ENCODE results near the gene SOCS1. TPM values are rescaled to one million over a fixed set of nuclear protein-coding genes. Genes with fewer than 3 reads are reported as not detected.
"Not testable (repeated sequence)": the region's sequence is repeated elsewhere in the genome, so short reads cannot be mapped to it uniquely, and the experiment has no call there.

Gene SOCS1, protein sequence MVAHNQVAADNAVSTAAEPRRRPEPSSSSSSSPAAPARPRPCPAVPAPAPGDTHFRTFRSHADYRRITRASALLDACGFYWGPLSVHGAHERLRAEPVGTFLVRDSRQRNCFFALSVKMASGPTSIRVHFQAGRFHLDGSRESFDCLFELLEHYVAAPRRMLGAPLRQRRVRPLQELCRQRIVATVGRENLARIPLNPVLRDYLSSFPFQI
- total RNA-seq: 0.91 TPM

DNA sequence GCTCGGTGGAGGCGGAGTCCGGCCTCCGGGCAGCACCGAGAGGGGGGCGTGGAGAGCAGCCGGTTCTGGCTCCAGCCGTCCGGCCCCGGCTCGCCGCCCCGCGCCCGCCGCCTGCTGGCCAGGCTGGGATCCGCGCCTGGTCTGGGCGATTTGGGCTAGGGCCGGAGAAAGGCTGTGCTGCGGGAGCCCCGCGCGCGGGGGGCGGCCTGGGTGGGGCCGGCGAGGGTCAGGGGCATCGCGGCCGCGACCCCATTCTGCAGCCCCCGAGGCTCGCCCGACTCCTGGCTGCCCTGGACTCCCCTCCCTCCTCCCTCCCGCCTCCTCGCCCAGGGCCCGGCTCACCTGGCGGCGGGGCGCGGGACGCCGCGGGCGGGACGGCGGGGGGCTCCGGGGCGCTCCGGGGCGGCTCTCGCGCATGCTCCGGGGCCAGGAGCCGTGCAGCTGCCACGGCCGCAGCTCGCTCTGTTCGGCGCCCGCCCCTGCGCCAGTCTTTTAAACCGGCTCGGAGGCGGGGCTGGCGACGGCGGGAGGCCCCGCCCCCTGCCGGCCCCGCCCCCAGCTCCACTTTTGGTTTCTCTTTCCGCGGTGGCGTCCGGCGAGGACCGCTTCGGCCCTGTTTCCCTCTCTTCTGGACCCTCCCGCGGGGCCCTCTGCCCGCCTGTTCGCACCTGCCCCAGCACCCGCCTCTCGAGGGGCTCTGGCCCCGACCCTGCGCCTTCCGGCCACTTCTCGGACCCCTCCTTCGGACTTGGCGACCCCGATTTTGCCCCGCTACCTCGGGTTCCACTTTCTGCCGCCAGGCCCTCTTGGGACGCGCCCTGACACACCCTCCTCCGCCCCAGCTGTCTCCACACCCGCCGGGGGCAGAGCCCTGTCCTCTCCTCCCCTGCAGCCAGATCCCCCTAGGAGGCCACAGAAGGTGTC, at the start of gene SOCS1:
TSS of gene SOCS1 (minus strand) at position 468 of the 924 bp plus-strand sequence. CDS start 726 bp downstream, outside the sequence.
- peak; percentile 90 for DNase-seq (ENCODE audit: low spot score)
- ATAC-seq: peak; percentile 75

DNA sequence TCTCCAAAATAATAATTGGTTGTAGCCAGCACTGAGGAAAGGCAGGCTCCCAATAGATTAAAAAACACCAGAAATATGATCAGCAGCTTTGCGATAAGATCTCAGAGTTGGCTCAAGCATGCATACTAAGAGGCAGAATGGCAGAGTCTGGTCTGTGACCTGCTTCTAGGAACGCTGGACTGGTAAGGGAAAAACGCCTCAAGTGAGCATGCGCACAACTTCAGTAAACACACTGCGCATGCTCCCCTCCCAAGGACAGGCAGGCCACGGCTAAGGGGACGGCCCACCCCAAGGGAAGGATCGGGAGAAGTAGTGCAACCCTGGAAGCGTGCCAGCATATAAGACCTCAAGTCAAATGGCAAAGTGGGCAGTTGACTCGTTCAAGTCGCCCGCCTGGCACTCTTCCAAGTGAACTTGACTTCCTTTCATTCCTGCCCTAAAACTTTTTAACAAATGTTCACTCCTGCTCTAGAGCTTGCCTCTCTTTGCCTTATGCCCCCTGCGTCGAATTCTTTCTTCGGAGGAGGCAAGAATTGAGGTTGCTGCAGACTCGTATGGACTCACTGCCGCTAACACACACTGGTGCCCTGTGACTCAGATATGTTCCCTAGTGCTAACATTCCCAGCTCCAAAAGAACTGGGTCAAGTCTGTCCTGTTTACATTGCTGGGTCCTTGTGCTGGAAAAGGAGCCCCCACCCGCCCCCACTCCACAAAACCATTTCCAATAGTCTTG, 47.6 kb upstream of the SOCS1 start:
- ATAC-seq: no peak
- no peak for DNase-seq (ENCODE audit: low spot score)

DNA sequence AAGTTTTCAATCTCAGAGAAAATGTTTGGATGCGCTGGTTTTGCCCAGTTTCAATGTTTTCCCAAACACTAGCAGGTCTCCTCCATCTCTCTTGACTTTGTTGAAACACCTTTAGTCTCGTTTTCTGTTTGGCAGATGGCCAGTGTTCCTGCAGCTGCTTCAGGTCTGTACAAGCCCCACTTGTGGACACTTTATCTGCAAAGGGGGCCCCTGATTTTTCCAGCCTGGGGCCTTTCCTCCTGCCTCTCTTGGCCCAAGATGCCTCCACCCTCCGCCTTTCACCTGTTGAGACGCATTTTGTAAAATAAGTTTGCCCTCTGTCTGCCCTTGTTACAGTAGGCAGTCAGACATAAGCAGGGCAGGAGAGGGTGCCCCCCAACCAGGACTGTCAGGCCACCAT, 47.0 kb upstream of the SOCS1 start:
- DNase-seq (ENCODE audit: low spot score) (no peak), ATAC-seq (no peak)

DNA sequence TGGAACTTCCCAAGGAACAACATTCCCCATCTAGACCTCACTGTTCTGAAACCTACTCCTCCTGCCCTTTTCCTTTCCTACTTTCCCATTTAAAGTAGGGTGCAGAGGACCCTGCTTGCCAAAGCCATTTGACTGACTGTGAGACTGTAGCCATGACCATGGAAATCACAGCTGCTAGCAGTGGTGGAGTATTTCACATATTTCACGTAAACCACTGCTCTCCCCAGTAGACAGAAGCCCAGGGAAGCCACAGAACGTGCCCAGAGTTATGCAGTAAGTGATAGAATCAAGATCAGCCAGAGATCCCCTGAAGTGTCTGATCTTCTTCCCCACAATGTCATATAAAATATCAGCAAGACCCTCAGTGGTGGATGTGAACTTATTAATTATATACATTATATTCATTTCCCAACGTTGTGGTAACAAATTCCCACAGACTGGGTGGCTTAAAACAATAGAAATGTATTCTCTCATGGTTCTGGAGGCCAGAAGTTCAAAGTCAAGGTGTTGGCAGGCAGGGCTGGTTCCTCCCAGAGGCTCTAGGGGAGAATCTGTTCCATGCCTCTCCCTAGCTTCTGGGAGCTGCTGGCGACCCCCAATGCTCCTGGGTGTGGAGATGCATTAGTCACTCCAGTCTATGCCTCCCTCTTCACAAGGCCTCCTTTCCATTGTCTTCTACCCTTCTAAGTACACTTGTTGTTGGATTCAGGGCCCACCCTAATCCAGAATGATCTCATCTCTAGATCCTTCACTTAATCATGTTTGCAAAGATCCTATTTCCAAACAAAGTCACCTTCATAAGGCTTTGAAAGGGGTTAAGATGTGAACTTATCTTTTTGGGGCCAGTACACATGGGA, 45.9 kb upstream of the SOCS1 start:
- ATAC-seq: no peak
- no peak for DNase-seq (ENCODE audit: low spot score)

DNA sequence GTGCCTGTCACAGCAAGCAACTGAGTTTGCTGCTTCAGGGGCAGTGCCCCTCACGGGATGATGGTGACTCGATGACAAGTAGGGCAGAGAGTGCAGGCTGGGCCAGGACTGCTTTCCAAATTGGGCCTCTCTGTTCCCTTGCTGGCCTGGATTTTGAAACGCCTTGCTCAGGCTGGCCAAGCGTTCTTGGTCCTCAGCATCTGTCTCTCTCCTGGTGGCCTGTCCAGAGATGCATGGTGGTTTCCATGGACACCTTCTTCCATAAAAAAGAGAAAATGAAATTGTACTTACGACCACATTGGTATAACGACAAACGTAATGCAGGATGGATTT, 44.5 kb upstream of the SOCS1 start:
- DNase-seq (ENCODE audit: low spot score): no peak

DNA sequence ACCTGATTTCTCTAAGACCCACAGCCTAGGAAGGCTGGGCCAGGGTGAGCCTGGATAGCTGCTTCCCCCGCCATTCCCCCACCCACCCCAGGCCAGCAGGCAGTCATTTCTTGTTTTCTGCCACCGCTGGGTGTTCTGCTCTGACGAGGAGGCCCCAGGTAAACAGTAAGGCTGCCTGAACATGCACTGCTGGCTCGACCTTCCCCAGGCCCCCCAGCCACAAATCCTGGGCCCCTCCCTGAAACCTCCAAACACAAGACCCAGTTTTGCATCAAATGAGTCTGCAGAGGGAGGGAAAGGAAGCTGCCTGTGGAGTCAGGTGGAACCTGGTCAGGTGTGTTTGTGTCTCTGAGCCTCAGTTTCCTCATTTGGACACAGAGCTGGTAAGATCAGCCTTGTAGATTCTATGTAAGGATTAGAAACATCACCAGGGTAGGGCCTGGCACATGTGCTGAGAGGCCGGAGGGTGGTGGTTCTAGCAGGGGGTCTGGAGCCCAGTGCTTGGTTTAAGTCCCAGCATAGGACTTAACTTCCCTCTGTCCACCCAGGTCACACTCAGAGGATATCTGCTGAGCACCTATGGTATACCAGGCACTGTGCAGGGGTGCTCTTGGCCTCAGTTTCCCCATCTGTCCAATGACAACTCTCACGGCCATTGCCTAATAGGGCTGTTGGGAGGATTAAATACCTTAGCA, 44.0 kb upstream of the SOCS1 start:
- ATAC-seq (no peak), DNase-seq (ENCODE audit: low spot score) (no peak)

More for the DNA sequence above, 44.5 kb upstream of the SOCS1 start:
- ATAC-seq: no peak

DNA sequence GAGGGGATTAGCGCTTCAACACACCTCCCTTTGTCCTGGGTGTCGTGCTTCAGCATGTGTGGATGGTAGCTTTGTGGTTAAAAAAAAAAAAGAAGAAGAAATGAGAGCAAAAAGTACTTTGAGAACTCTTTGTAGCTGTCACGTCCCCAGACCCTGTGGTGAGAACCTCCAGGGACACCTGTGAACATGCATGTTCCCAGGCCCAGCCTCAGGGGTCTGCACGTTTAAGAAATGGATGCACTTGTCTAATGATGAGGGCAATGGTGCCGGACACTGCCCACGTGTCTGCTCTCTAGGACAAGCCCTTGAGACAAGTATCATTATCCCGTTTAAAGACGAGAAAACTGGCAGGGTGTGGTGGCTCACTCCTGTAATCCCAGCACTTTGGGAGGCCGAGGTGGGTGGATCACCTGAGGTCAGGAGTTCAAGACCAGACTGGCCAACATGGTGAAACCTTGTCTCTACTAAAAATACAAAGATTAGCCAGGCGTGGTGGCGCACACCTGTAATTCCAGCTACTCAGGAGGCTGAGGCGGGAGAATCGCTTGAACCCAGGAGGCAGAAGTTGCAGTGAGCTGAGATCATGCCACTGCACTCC, 43.0 kb upstream of the SOCS1 start:
- not testable (repeated sequence) for DNase-seq (ENCODE audit: low spot score)

GRCh38 chr16:11298143-11298900, 42.3 kb upstream of the SOCS1 start:
- DNase-seq (ENCODE audit: low spot score) (no peak), ATAC-seq (no peak)

More for the DNA sequence above, 43.0 kb upstream of the SOCS1 start:
- not testable (repeated sequence) for ATAC-seq

DNA sequence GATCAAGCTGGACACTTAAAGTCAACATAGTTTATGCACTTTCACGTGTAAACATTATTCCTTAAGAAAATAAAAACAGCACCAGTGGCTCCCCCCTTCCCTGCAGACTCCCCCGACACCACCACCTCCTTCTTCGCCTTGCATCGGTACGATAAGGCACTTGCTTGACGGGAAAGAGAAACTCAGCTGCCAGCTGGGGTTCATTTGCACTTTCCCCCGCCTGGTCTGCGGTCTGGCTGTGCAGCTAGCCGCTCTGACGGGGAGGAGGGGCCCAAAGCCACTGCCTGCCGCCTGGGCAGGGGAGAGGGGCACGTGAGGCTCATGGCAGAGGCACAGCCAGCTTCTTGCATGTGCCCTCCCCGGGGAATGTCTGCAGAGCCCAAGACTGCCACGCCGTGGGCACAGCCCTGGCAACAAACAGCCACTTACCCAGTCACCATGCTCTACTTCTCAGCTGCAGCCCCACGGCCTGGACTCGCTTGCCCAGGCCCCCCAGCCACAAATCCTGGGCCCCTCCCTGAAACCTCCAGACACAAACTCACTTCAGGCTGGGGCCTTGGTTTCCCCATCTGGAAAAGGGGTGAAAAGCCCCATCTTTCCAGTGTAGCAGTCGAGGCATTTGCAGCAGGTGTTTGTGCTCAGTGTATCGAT, 41.6 kb upstream of the SOCS1 start:
- DNase-seq (ENCODE audit: low spot score) (peak; percentile 65), ATAC-seq (peak; percentile 87)

- DNase-seq (ENCODE audit: low spot score): no peak
Observed at GRCh38 chr16:11296706-11297491, 40.9 kb upstream of the SOCS1 start.

DNA sequence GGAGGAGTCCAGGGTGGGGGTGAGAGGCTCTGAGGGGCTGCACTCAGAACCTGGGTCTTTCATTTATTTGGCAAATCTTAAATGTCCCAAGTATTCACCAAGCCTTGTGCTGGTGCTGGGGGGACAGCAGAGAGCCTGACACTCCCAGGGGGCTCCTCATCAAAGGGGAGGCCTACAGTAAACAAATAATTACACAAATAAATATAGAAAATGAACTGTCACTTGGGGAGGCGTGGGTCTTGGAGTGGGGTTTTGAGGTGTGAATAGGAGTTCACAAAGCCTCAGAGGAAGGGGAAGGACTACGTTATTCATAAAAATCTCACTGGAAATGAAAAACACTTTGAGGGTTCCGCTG, 40.3 kb upstream of the SOCS1 start:
- no peak for DNase-seq (ENCODE audit: low spot score)
- no peak for ATAC-seq

More at GRCh38 chr16:11296706-11297491, 40.9 kb upstream of the SOCS1 start:
- peak; percentile 74 for ATAC-seq

DNA sequence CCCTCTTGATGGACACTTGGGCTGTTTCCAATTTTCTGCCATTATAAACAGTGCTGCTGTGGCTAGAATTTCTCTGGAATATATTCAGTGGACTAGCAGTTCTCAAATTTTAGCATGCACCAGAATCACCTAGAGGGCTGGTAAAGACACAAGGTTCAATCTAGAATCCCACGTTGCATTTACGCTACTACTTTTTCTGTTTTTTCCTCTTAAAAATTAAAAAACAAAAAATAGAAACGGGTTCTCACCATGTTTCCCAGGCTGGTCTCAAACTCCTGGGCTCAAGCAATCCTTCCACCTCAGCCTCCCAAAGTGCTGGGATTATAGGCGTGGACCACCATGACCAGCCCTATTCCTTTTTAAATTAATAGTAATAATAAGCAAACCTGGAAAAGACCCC, 39.7 kb upstream of the SOCS1 start:
- DNase-seq (ENCODE audit: low spot score) (no peak), ATAC-seq (no peak)

DNA sequence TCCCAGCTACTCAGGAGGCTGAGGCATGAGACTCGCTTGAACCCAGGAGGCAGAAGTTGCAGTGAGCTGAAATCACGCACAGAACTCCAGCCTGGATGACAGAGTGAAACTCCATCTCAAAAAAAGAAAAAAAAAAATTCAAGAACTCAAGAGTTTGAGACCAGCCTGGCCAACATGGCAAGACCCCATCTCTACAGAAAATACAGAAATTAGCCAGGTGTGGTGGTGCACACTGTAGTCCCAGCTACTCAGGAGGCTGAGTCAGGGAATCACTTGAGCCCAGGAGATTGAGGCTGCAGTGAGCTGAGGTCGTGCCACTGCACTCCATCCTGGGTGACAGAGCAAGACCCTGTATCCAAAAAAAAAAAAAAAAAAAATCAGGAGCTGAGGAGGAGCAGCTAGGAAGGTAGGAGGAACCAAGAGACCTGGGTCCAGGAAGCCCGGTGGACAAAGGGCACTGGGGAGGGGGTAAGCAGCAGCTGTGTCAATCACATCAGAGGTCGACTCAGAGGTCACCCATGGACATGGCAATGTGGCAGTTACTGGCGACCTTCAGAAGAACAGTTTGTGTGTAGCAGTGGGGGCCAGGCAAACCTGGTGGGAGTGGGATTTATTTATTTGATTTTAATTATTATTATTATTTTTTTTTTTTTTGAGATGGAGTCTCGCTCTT, 36.2 kb upstream of the SOCS1 start:
- DNase-seq (ENCODE audit: low spot score): no peak
- no peak for ATAC-seq

GRCh38 chr16:11291091-11291703, 35.2 kb upstream of the SOCS1 start:
- ATAC-seq: no peak
- no peak for DNase-seq (ENCODE audit: low spot score)

DNA sequence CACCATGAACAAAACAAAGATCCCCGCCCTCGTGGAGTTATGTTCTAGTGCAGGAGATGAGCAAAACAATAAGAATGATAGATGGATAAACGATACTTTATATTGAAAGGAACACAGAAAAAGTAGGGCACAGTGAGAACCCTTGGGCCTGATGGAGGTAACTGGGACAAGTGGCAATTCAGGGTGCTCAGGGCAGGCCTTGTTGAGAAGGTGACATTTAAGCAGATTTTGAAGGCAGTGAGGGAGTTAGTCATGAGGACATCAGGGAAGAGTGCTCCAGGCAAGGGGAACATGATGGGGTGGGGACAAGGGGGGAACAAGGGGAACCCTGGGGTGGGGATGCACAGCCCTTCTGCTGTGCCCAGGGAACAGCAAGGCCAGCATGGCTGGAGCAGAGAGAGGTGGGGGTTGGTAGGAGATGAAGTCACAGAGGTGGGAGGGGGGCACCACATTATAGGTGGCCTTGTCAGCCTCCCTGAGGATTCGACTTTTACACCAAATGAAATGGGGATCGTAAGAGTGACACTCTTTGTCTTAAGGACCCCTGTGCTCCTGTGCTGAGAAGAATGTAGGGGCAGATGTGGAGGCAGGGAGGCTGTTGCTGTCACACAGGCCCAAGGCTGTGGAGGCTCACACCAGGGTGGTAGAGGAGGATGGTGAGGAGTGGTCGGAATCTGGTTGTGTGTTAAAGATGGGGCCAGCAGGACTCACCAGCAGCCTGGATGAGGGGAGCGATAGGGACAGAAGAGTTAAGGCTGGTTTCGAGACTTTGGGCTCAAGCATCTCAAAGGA, 34.3 kb upstream of the SOCS1 start:
- no peak for DNase-seq (ENCODE audit: low spot score)
- ATAC-seq: no peak

GRCh38 chr16:11289696-11290095, 33.7 kb upstream of the SOCS1 start:
- ATAC-seq; DNase-seq (ENCODE audit: low spot score): not testable (repeated sequence)
